Fibroblast of skin of abdomen (primary cell): ENCODE measurements around the gene BNIP5.

ENCODE experiments used
- DNase-seq: peaks from one replicate; pipeline ENCODE4 v3.0.0-alpha.2; 2013

Gene BNIP5

DNA sequence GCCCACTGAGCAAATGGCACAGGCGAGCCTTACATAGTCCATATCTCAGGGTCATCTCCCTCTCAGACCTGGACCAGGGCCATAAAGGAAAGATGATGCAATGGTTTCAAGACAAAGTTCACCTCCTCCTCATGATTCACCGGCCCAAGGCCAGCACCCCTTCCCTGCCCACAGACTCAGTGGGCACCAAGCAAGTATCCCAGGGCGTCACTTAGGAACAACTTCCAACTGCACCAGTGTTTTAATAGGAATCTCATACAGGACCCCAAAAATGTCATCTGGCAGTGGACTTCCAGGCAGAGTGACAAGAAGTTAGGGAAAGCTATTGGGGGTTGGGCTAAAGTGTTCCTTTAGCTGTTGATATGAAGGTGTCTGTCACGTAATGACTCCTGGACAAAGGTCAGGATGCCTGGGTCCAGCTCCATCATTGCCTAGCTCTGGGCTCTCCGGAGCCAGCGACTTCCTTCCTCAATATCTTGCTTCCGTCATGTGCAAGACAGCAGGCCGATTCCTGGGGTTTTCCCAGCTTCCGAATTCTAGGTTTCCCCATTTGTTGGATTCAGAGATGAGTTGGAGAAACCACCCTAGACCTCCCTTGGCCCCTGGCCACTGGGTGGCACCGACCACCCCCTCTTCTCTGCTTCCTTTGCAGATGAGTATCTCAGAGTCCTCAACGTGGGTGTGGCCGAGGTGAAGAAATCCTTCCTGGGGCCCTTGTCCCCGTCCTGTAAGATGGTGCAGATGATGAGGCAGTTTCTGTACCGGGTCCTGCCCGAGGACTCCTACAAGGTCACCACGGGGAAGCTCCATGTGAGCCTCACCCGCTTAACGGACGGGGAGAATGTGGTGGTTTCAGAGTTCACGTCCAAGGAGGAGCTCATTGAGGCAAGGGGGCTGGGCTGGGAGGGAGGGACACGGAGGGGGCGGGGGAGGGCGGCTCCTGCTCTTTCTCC lies 45.7 kb downstream of the BNIP5 start:
- peak; percentile 12 for DNase-seq

GRCh38 chr6:36289281-36289878 lies 47.3 kb downstream of the BNIP5 start:
- no peak for DNase-seq

DNA sequence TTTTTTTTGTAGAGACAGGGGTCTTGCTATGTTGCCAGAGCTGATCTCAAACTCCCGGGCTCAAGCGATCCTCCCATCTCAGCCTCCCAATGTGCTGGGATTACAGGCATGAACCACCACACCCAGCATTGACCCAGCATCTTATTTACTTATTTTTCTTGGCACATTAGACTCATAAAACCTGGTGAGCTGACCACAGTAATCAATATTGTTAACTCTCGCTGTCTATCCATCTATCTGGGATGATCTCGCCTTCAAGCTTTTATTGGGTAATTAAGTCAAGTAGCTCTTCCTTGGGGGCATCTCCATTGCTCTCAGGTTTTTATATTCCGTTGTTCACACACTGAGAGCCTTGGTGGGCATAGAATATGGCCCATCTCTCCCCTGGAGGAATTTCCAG lies 49.8 kb downstream of the BNIP5 start:
- no peak for DNase-seq

DNA sequence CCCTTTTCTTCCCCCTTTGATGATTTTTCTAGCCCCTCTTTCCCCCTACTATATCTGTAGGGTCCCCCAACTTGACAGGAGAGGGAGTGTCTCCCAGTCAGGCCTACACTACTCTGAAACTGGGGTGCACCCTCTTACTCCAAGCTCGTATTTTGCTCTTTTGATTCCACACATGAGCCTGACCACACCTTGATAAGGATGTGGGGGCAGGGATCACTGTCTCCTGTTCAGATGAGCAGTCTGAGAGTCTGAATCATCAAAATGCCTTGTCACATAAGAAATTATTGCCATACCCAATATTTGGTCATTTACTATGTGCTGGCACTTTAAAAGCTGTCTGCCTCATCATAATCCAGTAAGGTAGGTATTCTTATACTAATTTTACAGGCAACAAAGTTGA lies 50.9 kb downstream of the BNIP5 start:
- no peak for DNase-seq

GRCh38 chr6:36285187-36285671 lies 51.5 kb downstream of the BNIP5 start:
- DNase-seq: no peak

GRCh38 chr6:36284359-36284758 lies 52.3 kb downstream of the BNIP5 start:
- no peak for DNase-seq

- no peak for DNase-seq
Measured at GRCh38 chr6:36283608-36284007, 53.1 kb downstream of the BNIP5 start.

- no peak for DNase-seq
Measured at GRCh38 chr6:36280983-36281382, 55.7 kb downstream of the BNIP5 start.

- DNase-seq: no peak
Measured at GRCh38 chr6:36280467-36280866, 56.2 kb downstream of the BNIP5 start.

DNA sequence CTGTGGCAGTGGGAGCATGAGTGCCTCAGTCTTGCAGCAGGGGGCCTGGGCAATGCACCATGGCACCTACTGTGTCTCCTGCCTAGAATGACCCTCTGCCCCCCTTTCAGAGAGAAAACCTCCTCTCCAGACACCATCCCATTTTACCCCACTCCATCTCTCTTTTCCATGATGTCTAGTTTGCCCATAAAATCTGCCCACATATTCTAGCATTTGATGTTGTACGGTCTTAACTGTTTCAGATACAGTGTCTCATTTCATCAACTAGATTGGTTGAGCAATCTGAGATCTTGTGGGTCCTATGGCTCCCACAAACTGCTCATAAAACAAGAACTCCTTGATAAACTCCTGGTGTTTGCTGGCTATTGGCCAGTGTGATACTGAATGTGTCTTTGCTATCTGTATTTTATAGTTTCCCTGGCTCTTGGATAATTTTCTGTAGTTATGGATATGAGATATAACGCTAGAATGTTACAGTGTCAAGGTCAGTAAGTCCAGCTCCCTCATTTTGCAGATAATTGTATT lies 58.7 kb downstream of the BNIP5 start:
- no peak for DNase-seq

- no peak for DNase-seq
Measured at GRCh38 chr6:36276581-36277536, 59.8 kb downstream of the BNIP5 start.

DNA sequence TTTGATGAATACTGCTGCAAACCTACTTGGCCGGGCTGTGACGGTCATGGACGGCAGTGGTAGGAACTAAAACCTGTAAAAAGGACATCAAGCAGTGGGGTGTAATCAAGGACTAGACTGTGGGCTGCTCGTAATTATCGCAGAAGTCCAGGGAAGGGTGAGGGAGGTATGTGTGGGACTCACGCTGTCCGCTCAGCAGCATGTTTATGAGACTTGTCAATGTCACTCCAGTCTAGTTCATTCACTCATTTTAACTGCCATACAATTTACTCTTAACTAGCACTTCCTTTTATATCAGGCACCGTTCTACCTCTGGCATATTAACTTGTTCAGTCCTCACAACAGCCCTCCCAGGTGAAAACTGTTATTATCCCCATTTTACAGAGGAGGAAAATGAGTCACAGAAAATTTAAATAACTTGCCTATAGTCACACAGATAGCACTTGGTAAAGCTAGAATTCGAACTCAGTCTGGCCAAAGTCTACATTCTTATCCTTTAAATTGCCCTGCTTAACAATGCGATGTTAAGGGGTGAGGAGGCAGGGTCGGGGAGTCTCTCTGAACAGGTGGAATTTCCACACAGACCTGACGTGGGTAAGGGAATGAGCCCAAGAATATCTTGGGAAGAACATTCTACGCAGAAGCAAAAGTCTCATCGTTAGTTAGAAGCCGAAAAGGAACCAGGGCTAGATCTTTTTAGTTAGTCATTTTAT lies 62.7 kb downstream of the BNIP5 start:
- no peak for DNase-seq

DNA sequence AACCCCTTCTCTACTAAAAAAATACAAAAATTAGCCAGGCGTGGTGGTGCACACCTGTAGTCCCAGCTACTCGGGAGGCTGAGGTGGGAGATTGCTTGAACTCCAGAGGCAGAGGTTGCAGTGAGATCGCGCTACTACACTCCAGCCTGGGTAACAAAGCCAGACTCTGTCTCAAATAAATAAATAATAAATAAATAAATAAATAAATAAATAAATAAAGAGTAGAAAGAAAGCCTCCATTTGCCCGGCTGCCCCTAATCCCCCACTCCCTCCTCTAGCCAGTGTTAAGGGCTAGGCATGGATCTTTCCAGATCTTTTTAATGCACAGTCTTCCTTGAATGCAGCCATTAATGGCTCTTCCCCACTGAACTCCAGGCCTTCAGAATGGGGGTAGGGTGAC lies 63.6 kb downstream of the BNIP5 start:
- DNase-seq: no peak

- no peak for DNase-seq
Measured at GRCh38 chr6:36272234-36272633, 64.5 kb downstream of the BNIP5 start.

DNA sequence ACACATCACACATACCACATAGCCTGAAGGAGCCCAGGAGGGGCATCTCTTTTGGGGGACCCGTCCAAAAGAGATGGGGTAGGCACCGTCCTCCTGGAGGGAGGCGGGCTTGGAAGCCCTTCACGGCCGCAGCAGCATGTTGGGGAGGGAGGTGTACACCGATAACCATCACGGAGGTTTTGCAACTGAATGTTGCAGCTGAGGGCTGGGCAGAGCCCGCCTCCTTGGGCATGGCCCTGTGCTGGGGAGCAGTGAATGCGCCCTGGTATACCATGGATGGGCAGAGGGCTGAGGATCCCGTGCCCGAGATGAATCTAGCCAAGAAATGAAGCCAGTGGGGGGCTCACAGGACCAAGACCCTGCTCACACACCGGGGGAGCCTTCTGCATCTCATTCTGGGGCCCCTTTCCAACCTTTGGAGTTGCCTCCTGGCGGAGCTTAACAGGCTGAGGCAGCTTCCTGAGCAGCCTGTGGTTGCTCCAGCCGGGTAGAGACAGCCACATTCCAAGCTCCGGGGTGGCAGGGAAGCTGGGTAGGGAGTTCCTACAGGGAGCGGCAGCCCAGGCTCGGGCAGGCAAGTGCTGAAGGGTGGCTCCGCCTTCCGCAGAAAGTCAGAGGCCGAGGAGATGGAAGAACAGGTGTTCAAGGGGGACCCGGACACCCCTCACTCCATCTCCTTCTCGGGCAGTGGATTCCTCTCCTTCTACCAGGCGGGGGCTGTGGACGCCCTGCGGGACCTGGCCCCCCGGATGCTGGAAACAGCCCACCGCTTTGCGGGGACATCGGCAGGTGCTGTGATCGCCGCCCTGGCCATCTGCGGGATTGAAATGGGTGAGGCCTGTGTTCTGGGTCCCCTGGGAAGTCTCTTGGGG lies 66.6 kb downstream of the BNIP5 start, which contains the start of gene PNPLA1:
Gene PNPLA1, plus strand, starts transcription at position 227 of the 872 bp plus-strand sequence. Its CDS starts 400 bp downstream, at position 627.
- no peak for DNase-seq

GRCh38 chr6:36268478-36269275 lies 68.0 kb downstream of the BNIP5 start:
- DNase-seq: no peak

GRCh38 chr6:36267731-36268477 lies 68.8 kb downstream of the BNIP5 start:
- no peak for DNase-seq

DNA sequence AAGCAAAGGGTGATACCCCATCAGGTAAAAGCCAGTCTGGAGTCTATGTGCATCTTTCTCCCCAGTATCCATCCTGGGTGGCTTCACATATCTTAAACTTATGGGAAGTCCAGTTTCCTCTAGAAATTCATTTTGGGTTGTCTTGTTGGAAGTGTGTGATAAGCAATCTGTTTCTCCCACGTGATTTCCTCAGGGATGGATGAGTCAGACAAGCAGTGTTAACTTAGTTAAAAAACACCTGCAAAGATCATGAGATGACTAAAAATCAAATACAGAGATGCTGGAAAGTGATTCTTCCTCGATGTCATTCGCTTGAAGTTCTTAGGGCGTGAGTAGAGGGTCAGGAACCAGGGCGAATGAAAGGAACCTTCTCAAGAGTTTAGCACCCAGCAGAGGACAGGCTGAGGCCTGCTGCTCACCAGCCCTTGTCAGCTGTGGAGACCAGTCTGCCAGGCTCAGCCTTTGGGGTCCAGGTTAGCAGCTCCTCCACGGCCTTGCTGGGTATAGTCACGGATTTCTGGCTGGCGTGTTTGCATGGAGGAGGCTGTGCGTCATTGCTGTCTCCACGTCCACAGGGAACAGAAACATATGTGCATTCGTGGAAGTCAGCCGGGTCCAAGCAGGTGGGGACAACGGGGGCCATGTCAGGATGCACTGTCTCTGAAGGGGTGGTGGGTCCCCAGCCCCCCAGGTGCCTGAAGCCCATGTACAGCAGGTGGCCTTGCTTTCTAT lies 69.6 kb downstream of the BNIP5 start:
- no peak for DNase-seq
